Breast epithelium (tissue), 3 donors: ENCODE data around the gene SERPINB13.

Experiments used
- POLR2A ChIP-seq: fragments of 450-650 bp; IDR thresholded peaks from one replicate; pipeline ENCODE4 v1.6.1; 2016; ENCODE audit warnings: antibody characterized with exemption, mild to moderate bottlenecking, moderate library complexity
- TF ChIP-seq, protein P1 (sequence below), 3 donors: fragments of 450-650 bp; IDR thresholded peaks; one replicate each; pipeline ENCODE4 v1.5.1; 2016 to 2017; ENCODE audit warnings: antibody characterized with exemption in 3 of 3, mild to moderate bottlenecking in 3 of 3, moderate library complexity in 3 of 3

DNA sequence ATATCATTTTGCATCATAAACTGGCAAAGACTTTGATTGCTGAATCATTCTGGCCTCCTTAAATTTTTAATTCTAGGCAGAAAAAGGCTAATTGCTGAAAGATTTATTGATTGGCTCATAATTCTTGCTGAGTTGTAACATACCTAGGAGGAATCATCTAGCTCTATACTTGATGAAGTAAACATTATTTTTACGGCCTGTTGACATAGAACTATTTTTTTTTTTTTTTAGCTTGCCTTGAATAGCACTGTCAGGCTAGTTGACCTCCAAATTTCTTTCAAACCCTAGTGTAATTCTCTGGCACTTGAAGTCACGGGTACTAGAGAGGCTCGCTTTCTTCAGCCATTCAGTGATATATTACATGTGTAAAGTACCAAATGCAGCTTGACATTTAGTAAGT is 42.1 kb upstream of the SERPINB13 start:
- TF ChIP-seq, protein P1, sequence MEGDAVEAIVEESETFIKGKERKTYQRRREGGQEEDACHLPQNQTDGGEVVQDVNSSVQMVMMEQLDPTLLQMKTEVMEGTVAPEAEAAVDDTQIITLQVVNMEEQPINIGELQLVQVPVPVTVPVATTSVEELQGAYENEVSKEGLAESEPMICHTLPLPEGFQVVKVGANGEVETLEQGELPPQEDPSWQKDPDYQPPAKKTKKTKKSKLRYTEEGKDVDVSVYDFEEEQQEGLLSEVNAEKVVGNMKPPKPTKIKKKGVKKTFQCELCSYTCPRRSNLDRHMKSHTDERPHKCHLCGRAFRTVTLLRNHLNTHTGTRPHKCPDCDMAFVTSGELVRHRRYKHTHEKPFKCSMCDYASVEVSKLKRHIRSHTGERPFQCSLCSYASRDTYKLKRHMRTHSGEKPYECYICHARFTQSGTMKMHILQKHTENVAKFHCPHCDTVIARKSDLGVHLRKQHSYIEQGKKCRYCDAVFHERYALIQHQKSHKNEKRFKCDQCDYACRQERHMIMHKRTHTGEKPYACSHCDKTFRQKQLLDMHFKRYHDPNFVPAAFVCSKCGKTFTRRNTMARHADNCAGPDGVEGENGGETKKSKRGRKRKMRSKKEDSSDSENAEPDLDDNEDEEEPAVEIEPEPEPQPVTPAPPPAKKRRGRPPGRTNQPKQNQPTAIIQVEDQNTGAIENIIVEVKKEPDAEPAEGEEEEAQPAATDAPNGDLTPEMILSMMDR (IDR thresholded peaks at IDR 0.05) = no peak
- no peak for TF ChIP-seq POLR2A
